ENCODE results near the gene ST3GAL4. TPM values are rescaled to one million over a fixed set of nuclear protein-coding genes. Genes with fewer than 3 reads are reported as not detected.

The ST3GAL4 gene
- total RNA-seq, 1 donor from 2014 or later, result 61.4 TPM

- Histone ChIP-seq H3K27me3 (no peaks in the 10 kb centered on the region), H3K36me3 (peaks cover 7 to 15% of the 10 kb centered on the region in 2 donors), H3K9me3 (no peaks in the 10 kb centered on the region), H3K4me3 (no peak overlapping the region), H3K4me1 (no peaks in the 10 kb centered on the region), H3K27ac (no peak overlapping the region)
- DNase-seq (ENCODE audit: low spot score in 2 of 2), result no peak
- TF ChIP-seq CTCF (IDR thresholded peaks at IDR 0.05), result no peak
- intact Hi-C loops (cut with DNase I), result no loop called here
These were observed 27.5 kb upstream of the ST3GAL4 start for GRCh38 chr11:126328001-126328390.

- DNase-seq (ENCODE audit: low spot score in 2 of 2), result no peak
- no peak for TF ChIP-seq CTCF (IDR thresholded peaks at IDR 0.05)
These were observed 27.0 kb upstream of the ST3GAL4 start for GRCh38 chr11:126328444-126328843.

GRCh38 chr11:126328938-126329643 is 26.4 kb upstream of the ST3GAL4 start:
- no peak overlapping the region for H3K27ac ChIP-seq
- intact Hi-C loops (cut with DNase I), result no loop called here
- H3K4me3 ChIP-seq, result no peak overlapping the region
- no peak for DNase-seq (ENCODE audit: low spot score in 2 of 2)
- H3K9me3 ChIP-seq, result no peaks in the 10 kb centered on the region
- H3K36me3 ChIP-seq, result peaks cover 7 to 22% of the 10 kb centered on the region in 2 donors
- no peaks in the 10 kb centered on the region for H3K4me1 ChIP-seq
- no peak for TF ChIP-seq CTCF (IDR thresholded peaks at IDR 0.05)
- H3K27me3 ChIP-seq, result no peaks in the 10 kb centered on the region

More at GRCh38 chr11:126328444-126328843, 27.0 kb upstream of the ST3GAL4 start:
- Histone ChIP-seq H3K9me3 (no peaks in the 10 kb centered on the region), H3K4me1 (no peaks in the 10 kb centered on the region), H3K27ac (no peak overlapping the region), H3K4me3 (no peak overlapping the region), H3K27me3 (no peaks in the 10 kb centered on the region), H3K36me3 (peaks cover 7 to 18% of the 10 kb centered on the region in 2 donors)
- intact Hi-C loops (cut with DNase I), result no loop called here

GRCh38 chr11:126329644-126330211 is 25.8 kb upstream of the ST3GAL4 start:
- no peak overlapping the region for H3K4me3 ChIP-seq
- DNase-seq (ENCODE audit: low spot score in 2 of 2), result no peak
- no peak overlapping the region for H3K27ac ChIP-seq
- H3K36me3 ChIP-seq, result peaks cover 7 to 22% of the 10 kb centered on the region in 2 donors
- TF ChIP-seq CTCF (IDR thresholded peaks at IDR 0.05), result no peak
- H3K9me3 ChIP-seq, result no peaks in the 10 kb centered on the region
- no peaks in the 10 kb centered on the region for H3K27me3 ChIP-seq
- no peaks in the 10 kb centered on the region for H3K4me1 ChIP-seq
- intact Hi-C loops (cut with DNase I), result no loop called here

- no peak overlapping the region for H3K27ac ChIP-seq
- DNase-seq (ENCODE audit: low spot score in 2 of 2), result peak in 1 of 2 donors; percentile 46
These were observed 24.2 kb upstream of the ST3GAL4 start for GRCh38 chr11:126331286-126331685.

More at GRCh38 chr11:126331286-126331685, 24.2 kb upstream of the ST3GAL4 start:
- intact Hi-C loops (cut with DNase I), result no loop called here
- Histone ChIP-seq H3K9me3 (no peaks in the 10 kb centered on the region), H3K36me3 (peaks cover 7 to 22% of the 10 kb centered on the region in 2 donors), H3K27me3 (no peaks in the 10 kb centered on the region), H3K4me1 (no peaks in the 10 kb centered on the region), H3K4me3 (no peak overlapping the region)
- TF ChIP-seq CTCF (IDR thresholded peaks at IDR 0.05), result no peak

Measured in ascending aorta (tissue), 2 donors.